ENCODE data around the gene ABHD12. TPM values are rescaled to one million over a fixed set of nuclear protein-coding genes. Genes with fewer than 3 reads are reported as not detected.

Gene ABHD12
- total RNA-seq, 2 donors from 2014 or later: 20.7 to 40.6 TPM

DNA sequence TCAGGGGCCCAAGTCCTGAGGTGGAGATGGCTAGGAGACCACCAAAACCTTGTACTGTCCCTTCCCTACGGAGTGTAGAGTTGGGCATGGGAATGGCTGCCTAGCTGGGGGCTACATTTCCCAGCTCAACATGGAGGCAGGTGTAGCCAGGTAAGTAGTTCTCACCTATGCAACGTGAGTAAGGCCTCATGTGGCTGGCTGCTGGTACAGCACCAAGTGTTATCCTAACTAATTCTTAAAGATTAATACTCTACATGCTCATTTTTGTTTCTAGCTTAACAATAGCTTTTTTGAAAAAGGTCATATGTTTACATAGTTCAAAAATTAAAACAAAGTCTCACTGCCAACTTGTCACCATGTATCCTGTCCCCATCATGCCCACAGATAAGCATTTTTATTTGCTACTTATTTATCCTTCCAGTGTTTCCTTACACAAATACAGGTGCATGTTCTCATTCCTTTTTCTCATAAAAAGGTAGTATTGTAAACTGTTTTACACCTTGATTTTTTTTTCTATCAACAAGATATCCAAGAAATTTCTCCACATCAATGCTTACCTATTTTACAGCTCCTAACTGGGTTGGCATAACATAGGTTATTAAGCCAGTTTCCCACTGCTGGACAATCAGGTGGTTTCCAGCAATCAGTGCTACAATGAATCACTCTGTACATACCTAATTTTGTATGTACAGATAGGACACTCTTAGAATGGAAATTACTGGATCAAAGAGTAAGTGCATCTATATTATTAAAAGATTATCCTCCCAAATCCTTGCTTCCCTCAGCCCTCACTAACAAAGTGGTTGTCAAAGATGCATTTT, 25.5 kb downstream of the ABHD12 start:
- no peaks in the 10 kb centered on the region for H3K4me1 ChIP-seq
- no peaks in the 10 kb centered on the region for H3K9me3 ChIP-seq
- no peak for DNase-seq (ENCODE audit: low spot score)
- no peak overlapping the region for H3K27ac ChIP-seq
- H3K36me3 ChIP-seq: no peaks in the 10 kb centered on the region
- TF ChIP-seq, protein P1, sequence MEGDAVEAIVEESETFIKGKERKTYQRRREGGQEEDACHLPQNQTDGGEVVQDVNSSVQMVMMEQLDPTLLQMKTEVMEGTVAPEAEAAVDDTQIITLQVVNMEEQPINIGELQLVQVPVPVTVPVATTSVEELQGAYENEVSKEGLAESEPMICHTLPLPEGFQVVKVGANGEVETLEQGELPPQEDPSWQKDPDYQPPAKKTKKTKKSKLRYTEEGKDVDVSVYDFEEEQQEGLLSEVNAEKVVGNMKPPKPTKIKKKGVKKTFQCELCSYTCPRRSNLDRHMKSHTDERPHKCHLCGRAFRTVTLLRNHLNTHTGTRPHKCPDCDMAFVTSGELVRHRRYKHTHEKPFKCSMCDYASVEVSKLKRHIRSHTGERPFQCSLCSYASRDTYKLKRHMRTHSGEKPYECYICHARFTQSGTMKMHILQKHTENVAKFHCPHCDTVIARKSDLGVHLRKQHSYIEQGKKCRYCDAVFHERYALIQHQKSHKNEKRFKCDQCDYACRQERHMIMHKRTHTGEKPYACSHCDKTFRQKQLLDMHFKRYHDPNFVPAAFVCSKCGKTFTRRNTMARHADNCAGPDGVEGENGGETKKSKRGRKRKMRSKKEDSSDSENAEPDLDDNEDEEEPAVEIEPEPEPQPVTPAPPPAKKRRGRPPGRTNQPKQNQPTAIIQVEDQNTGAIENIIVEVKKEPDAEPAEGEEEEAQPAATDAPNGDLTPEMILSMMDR (IDR thresholded peaks at IDR 0.05): no peak
- H3K27me3 ChIP-seq: no peaks in the 10 kb centered on the region
- no peak overlapping the region for H3K4me3 ChIP-seq

DNA sequence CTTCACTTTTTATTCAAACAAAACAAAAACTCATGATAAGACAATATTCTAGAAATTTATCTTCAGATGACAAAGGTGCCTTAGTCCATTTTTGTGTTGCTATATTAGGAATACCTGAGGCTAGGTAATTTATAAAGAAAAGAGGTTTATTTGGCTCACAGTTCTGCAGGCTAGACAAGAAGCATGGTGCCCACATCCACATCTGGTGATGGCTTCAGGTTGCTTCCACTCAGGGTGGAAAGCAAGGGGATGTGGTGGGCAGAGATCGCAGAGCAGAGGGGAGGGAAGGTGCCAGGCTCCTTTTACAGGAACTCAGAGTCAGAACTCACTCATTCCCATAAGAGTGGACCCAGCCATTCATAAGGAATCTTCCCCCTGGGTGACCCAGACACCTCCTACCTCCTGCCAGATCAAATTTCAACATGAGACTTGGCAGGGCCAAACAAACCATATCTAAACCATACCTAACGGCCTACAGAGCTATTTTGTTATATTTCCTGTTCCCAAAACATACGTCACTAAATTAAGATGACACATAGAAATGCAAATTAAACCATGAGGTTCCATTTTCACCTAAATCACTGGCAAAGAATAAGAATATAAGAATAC, 26.4 kb downstream of the ABHD12 start:
- Histone ChIP-seq H3K27me3 (no peaks in the 10 kb centered on the region), H3K9me3 (no peaks in the 10 kb centered on the region), H3K27ac (no peak overlapping the region), H3K4me1 (no peaks in the 10 kb centered on the region), H3K4me3 (no peak overlapping the region), H3K36me3 (no peaks in the 10 kb centered on the region)
- no peak for DNase-seq (ENCODE audit: low spot score)
- TF ChIP-seq, protein P1 (IDR thresholded peaks at IDR 0.05): no peak

- no peaks in the 10 kb centered on the region for H3K36me3 ChIP-seq
- no peaks in the 10 kb centered on the region for H3K27me3 ChIP-seq
- no peak for DNase-seq (ENCODE audit: low spot score)
- no peak overlapping the region for H3K4me3 ChIP-seq
- no peak overlapping the region for H3K27ac ChIP-seq
- no peaks in the 10 kb centered on the region for H3K9me3 ChIP-seq
- peaks cover 0 to 10% of the 10 kb centered on the region in 2 donors for H3K4me1 ChIP-seq
- TF ChIP-seq, protein P1 (IDR thresholded peaks at IDR 0.05): no peak
Measured at GRCh38 chr20:25361287-25361683, 29.4 kb downstream of the ABHD12 start.

- H3K4me1 ChIP-seq: peaks cover 0 to 13% of the 10 kb centered on the region in 2 donors
- H3K27ac ChIP-seq: no peak overlapping the region
- DNase-seq (ENCODE audit: low spot score): no peak
- no peaks in the 10 kb centered on the region for H3K9me3 ChIP-seq
- H3K27me3 ChIP-seq: no peaks in the 10 kb centered on the region
- H3K36me3 ChIP-seq: no peaks in the 10 kb centered on the region
- H3K4me3 ChIP-seq: no peak overlapping the region
- TF ChIP-seq, protein P1 (IDR thresholded peaks at IDR 0.05): no peak
Measured at GRCh38 chr20:25360631-25361286, 29.9 kb downstream of the ABHD12 start.

GRCh38 chr20:25356271-25356933, 34.2 kb downstream of the ABHD12 start:
- H3K4me3 ChIP-seq: no peak overlapping the region
- no peaks in the 10 kb centered on the region for H3K9me3 ChIP-seq
- no peak overlapping the region for H3K27ac ChIP-seq
- no peaks in the 10 kb centered on the region for H3K27me3 ChIP-seq
- TF ChIP-seq, protein P1 (IDR thresholded peaks at IDR 0.05): no peak
- H3K4me1 ChIP-seq: peaks cover 0 to 13% of the 10 kb centered on the region in 2 donors
- no peak for DNase-seq (ENCODE audit: low spot score)
- H3K36me3 ChIP-seq: no peaks in the 10 kb centered on the region
